ENCODE results near the gene PRR35.
"Not testable (repeated sequence)": the region's sequence is repeated elsewhere in the genome, so short reads cannot be mapped to it uniquely, and the experiment has no call there.

PRR35 gene

GRCh38 chr16:582614-583331 is 22.6 kb downstream of the PRR35 start:
- no peak for DNase-seq

- no peak for DNase-seq
Measured at GRCh38 chr16:583470-583814, 23.2 kb downstream of the PRR35 start.

DNA sequence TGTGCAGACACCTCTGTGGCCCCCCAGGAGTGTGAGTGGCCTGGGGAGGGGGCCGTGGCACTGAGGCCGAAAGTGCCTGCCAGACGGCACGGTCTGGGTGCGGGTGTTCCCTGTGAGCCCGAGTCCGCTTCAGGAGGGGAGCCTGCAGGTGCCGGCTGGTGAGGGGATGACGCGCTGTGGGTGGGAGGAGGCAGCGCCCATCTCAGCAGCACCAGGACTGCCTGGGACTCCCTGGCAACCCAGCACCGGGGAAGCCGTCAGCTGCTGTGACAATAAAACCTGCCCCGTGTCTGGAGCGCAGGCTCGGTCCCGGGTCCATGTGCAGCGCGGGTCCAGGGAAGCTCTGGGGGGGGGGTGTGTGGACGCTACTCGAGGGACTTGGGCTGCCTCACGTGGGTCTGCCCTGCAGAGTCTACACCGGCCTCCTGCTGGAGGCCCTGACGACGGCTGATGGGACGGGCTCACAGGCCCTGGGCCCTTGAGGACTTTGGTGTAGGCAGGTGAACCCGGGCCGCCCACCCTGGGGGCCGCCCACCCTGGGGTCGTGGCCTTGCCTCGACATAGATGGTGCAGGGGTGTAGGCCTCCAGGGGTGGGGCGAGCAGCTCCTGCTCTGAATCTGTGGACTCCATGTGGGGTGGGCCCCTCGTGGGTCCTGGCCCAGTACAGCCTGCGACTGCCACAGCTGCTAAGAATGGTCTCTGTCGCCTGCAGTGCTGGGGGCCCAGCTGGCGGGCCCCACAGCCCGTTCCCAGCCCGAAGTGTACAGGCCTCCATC is 23.8 kb downstream of the PRR35 start:
- DNase-seq = no peak

GRCh38 chr16:585351-585750 is 25.2 kb downstream of the PRR35 start:
- DNase-seq = no peak

DNA sequence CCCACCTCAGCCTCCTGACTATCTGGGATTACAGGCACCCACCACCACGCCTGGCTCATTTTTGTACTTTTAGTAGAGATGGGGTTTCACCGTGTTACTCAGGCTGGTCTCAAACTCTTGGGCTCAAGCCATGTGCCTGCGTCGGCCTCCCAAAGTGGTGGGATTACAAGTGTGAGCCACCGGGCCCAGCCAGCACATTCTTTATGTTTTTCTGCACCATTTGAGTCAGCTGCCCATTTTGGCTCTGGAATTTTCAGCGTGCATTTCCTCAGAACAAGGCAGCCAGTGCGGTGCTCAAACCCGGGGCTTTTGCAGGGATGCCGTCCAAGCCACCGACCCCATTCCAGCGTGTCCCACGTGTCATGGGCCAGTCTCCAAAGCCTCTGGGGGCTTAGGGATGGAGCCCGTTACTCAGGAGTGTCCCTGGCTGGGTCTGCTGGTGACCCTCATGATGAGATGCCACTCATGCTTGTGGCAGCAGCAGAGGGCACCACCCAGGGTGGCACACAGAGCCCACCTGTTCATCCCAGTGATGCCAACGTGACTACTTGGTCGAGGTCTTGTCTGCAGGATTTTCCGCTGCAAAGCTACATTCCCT is 26.0 kb downstream of the PRR35 start:
- no peak for DNase-seq

- DNase-seq = no peak
Measured at GRCh38 chr16:586645-587590, 26.7 kb downstream of the PRR35 start.

DNA sequence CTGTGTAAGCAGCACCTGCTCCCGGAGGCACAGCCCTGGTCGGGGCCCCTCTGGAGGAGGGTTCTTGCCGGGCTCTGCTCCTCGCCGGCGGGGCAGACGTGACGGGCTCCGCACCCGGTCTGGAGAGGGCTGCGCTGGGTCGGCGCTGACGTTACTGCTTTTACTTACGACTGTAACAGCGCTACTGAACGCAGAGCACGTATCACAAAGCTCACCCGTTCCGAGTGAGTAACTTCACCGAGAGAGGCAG is 28.4 kb downstream of the PRR35 start:
- peak in 1 of 2 donors; percentile 48 for DNase-seq

GRCh38 chr16:588889-589657 is 28.9 kb downstream of the PRR35 start:
- DNase-seq = peak; percentile 98

GRCh38 chr16:589658-590187 is 29.5 kb downstream of the PRR35 start, which contains the start of gene RAB40C:
RAB40C (plus strand) TSS chr16:590066; CDS start chr16:590292, 226 bp downstream.
- DNase-seq = peak; percentile 98 to 99

DNA sequence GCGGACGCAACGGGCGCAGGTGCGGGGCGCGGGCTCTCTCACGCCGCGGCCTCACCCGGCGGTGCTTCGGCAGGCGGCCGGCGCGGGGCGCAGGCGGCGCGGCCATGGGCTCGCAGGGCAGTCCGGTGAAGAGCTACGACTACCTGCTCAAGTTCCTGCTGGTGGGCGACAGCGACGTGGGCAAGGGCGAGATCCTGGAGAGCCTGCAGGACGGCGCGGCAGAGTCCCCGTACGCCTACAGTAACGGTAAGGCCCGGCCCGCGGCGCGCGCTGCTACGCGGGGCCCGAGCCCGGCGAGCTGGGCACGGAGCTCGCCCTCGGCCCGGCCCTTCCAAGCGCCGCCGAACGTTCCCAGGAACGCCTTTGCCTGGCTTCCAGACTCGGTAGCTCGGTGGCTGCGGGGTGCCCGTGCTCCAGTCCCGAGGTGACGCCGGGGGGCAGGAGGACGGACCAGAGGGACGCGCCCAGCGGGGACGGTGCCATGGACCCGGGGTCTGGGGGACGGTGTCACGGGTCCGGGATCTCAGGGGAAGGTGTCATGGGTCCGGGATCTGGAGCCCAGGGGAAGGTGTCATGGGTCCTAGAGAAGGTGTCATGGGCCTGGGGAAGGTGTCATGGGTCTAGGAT is 30.1 kb downstream of the PRR35 start:
- no peak for DNase-seq

DNA sequence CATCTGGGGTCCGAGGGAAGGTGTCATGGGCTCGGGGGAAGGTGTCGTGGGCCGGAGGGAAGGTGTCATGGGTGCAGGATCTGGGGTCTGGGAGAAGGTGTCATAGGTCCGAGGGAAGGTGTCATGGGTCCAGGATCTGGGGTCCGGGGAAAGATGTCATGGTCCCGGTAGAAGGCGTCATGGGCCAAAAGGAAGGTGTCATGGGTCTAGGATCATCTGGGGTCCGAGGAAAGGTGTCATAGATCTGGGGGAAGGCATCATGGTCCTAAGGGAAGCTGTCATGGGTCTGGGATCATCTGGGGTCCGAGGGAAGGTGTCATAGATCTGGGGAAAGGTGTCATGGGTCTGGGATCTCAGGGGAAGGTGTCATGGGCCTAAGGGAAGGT is 30.6 kb downstream of the PRR35 start:
- DNase-seq = no peak

- no peak for DNase-seq
Measured at GRCh38 chr16:591231-591630, 31.0 kb downstream of the PRR35 start.

DNA sequence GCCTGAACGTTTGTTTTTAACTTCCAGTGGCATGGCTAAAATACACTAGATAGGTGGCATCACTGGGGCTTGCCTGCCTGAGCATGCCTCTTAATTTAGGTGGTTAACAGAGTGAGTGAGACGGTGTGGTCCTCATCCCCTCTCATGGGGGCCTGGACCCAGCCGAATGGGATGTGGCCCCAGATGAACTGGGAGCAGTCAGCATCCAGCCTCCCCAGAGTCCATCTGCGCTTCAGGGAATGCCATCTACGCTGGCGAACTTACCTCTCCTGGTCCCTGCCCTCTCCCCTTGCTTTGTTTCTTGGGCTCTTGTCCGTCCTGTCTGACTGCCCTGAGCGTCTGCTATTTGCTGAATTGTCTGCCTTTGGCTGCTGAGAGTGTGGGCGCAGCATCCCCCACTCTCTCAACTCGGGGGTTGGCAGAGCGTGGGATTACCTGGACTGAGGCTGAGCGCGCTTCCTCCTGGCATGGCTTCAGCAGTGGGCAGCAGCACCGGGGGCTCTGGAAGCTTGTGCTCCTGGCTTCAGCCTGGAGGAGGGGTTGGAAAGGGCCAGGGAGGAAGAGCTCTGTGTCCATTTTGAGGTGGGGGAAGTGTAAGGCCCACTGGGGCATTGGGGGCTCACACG is 31.8 kb downstream of the PRR35 start:
- DNase-seq = no peak

GRCh38 chr16:592518-593306 is 32.5 kb downstream of the PRR35 start:
- DNase-seq = no peak

DNA sequence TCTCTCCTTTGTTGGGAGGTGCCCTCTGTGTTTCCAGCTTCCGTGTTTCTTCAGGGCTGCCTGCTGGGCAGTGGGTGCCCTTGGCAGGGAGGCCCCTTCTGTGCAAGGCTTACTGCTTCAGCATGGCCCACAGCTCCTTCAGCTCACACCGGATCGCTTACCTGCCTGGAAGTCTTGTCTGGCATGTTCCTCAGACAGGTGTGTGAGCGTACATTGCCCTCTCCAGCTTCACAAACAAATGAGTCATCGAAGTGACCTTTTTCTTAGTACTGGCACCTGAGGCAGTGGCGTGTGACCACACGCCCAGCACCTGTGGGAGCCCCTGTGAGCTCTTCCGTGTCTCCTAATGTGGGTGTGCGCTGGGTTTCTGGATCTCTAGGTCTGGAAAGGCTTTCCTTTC is 33.2 kb downstream of the PRR35 start:
- DNase-seq = no peak

- DNase-seq = no peak
Measured at GRCh38 chr16:593807-594206, 33.6 kb downstream of the PRR35 start.

GRCh38 chr16:595094-595528 is 34.9 kb downstream of the PRR35 start:
- no peak for DNase-seq

DNA sequence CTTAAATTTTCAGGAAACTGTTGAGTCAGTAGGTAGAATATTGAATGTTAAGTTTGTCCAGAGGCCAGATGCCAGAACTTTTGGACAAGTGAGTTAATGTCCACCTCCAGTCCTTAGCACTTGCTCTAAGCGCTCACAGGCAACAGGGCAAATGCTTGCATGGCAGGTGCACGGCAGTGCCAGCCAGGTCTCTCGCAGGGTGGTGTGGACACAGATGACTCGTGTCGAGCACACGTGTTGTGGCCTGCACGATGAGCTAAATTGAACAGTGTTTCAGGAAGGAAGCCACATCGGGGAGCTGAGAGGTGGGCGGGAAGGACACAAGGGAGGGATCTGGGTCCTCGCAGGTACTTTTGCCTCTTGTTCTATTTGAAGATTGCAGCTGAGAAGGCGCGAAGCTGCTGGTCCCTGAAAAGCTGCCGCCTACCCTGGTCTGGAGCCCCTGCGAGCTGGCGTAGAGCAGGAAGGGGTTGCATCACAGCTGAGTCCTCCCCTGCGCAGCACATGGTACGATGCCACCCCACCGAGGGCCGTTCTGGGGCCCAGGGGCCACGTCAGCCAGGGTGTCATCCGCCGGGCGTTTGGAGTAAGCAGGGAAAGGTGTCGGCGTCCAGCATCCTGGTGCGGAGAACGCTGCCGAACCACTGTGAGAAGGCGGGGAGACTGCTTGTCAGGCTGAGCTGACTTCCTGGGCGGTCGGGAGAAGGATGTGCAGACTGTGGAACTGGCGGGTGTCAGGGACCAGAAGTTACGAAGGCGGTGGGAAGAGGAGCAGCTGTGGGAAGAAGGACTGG is 35.9 kb downstream of the PRR35 start:
- no peak for DNase-seq

GRCh38 chr16:596736-597060 is 36.5 kb downstream of the PRR35 start:
- no peak for DNase-seq

DNA sequence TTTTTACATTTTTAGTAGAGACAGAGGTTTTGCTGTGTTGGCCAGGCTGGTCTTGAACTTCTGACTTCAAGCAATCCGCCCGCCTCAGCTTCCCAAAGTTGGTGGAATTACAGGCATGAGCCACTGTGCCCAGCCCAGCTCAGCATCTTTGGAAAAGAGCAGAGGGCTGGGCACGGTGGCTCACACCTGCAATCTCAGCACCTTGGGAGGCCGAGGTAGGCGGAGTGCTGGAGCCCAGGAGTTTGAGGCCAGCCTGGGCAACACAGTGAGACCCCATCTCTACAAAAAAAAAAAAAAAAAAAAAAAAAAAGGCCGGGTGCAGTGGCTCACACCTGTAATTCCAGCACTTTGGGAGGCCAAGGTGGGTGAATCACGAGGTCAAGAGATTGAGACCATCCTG is 37.5 kb downstream of the PRR35 start:
- not testable (repeated sequence) for DNase-seq

Measured in stimulated activated CD4-positive, alpha-beta T cell treated with anti-CD3 and anti-CD28 coated beads, Interleukin-2, amount 100 ng/mL, for 48 hours (primary cell).